ENCODE measurements around the gene PRUNE2. TPM values are rescaled to one million over a fixed set of nuclear protein-coding genes. Genes with fewer than 3 reads are reported as not detected.

The PRUNE2 gene
- total RNA-seq, 3 donors from 2014 or later = 4.6 to 14.7 (median 12.0) TPM

GRCh38 chr9:76699971-76700370 lies 205.9 kb downstream of the PRUNE2 start:
- H3K27me3 ChIP-seq = no peaks in the 10 kb centered on the region
- no peaks in the 10 kb centered on the region for H3K4me1 ChIP-seq
- no peak overlapping the region for H3K4me3 ChIP-seq
- intact Hi-C loops (cut with DNase I; ENCODE audit: low total_unique reads) = loop anchor here (10.0 kb wide), 1 partner anchor 185 kb away; no protein-coding TSS in a partner anchor
- no peak for TF ChIP-seq POLR2AphosphoS5 (IDR thresholded peaks at IDR 0.05)
- H3K9me3 ChIP-seq = no peaks in the 10 kb centered on the region
- DNase-seq (ENCODE audit: low spot score in 2 of 2) = no peak
- no peaks in the 10 kb centered on the region for H3K36me3 ChIP-seq
- H3K27ac ChIP-seq = no peak overlapping the region

GRCh38 chr9:76697554-76697953 lies 208.4 kb downstream of the PRUNE2 start:
- intact Hi-C loops (cut with DNase I; ENCODE audit: low total_unique reads) = loop anchor here (10.0 kb wide), 1 partner anchor 187 kb away; no protein-coding TSS in a partner anchor
- Histone ChIP-seq H3K27ac (no peak overlapping the region), H3K4me1 (no peaks in the 10 kb centered on the region), H3K36me3 (no peaks in the 10 kb centered on the region), H3K4me3 (no peak overlapping the region), H3K27me3 (no peaks in the 10 kb centered on the region), H3K9me3 (no peaks in the 10 kb centered on the region)
- DNase-seq (ENCODE audit: low spot score in 2 of 2) = no peak
- TF ChIP-seq POLR2AphosphoS5 (IDR thresholded peaks at IDR 0.05) = no peak
- no peak for TF ChIP-seq CTCF (IDR thresholded peaks at IDR 0.05)
- TF ChIP-seq POLR2A (IDR thresholded peaks at IDR 0.05) = no peak

GRCh38 chr9:76697081-76697480 lies 208.8 kb downstream of the PRUNE2 start:
- no peak overlapping the region for H3K4me3 ChIP-seq
- H3K27ac ChIP-seq = no peak overlapping the region
- intact Hi-C loops (cut with DNase I; ENCODE audit: low total_unique reads) = loop anchor here (10.0 kb wide), 1 partner anchor 188 kb away; no protein-coding TSS in a partner anchor
- H3K27me3 ChIP-seq = no peaks in the 10 kb centered on the region
- TF ChIP-seq POLR2A (IDR thresholded peaks at IDR 0.05) (no peak), POLR2AphosphoS5 (IDR thresholded peaks at IDR 0.05) (no peak), CTCF (IDR thresholded peaks at IDR 0.05) (no peak)
- no peaks in the 10 kb centered on the region for H3K36me3 ChIP-seq
- DNase-seq (ENCODE audit: low spot score in 2 of 2) = no peak
- H3K9me3 ChIP-seq = no peaks in the 10 kb centered on the region
- no peaks in the 10 kb centered on the region for H3K4me1 ChIP-seq

- intact Hi-C loops (cut with DNase I; ENCODE audit: low total_unique reads) = loop anchor here (10.0 kb wide), 1 partner anchor 191 kb away; no protein-coding TSS in a partner anchor
- no peak overlapping the region for H3K27ac ChIP-seq
- H3K4me1 ChIP-seq = no peaks in the 10 kb centered on the region
- TF ChIP-seq CTCF (IDR thresholded peaks at IDR 0.05) (no peak), POLR2AphosphoS5 (IDR thresholded peaks at IDR 0.05) (no peak)
- no peaks in the 10 kb centered on the region for H3K27me3 ChIP-seq
- H3K9me3 ChIP-seq = no peaks in the 10 kb centered on the region
- DNase-seq (ENCODE audit: low spot score in 2 of 2) = no peak
- no peaks in the 10 kb centered on the region for H3K36me3 ChIP-seq
- no peak overlapping the region for H3K4me3 ChIP-seq
Measured at GRCh38 chr9:76693912-76694311, 212.0 kb downstream of the PRUNE2 start.

GRCh38 chr9:76692458-76693129 lies 213.3 kb downstream of the PRUNE2 start:
- DNase-seq (ENCODE audit: low spot score in 2 of 2) = no peak
- Histone ChIP-seq H3K9me3 (no peaks in the 10 kb centered on the region), H3K27me3 (no peaks in the 10 kb centered on the region), H3K36me3 (no peaks in the 10 kb centered on the region), H3K4me3 (peak overlapping the region; percentile 31 to 59 (median 38)), H3K27ac (no peak overlapping the region), H3K4me1 (no peaks in the 10 kb centered on the region)
- no peak for TF ChIP-seq POLR2A (IDR thresholded peaks at IDR 0.05)
- TF ChIP-seq CTCF (IDR thresholded peaks at IDR 0.05) = no peak
- TF ChIP-seq POLR2AphosphoS5 (IDR thresholded peaks at IDR 0.05) = no peak
- intact Hi-C loops (cut with DNase I; ENCODE audit: low total_unique reads) = loop anchor here (10.0 kb wide), 1 partner anchor 192 kb away; no protein-coding TSS in a partner anchor

Measured in breast epithelium (tissue), 4 donors.